ENCODE results near the gene VASN.

VASN gene

DNA sequence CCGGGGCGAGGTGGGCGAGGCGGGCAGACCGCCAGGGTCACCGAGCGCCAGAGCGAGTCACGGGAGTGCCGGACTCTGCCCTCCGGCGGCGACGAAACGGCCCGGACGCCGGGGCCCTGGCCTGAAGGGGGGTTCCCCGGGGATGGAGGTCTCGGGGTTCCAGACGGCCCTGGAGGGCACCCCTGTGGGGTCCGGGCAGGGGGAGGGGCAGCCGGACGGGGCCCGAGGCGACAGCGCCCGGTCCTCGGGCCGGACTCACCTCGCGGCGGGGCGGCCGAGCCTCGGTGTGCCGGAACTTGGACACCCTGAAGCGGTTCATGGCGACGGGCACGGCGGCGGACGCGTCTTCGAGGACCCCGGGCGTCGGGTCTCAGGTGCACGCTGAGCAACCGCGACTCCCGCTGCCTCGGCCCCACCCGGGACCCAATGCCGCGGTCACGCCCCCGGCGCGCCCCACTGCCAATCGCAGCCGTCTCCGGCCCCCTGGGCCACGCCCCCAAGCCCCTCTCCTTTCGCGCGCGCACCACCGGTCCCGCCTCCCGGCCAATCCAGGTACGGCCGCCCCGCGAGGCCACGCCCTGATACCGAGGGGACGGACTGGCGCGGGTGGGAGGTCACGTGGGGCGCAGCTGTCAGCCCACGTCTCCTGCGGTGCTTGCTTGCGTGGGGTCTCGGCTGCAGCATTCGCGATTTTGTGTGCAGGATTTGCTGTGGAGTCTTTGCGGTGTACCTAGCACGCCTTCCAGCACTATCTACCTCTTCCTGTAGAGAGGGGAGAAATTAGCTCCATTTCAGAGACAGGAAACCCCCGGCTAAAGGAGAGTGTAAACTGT is 44.8 kb downstream of the VASN start, which contains the start of gene CORO7:
Gene CORO7, minus strand, starts transcription at position 397 of the 833 bp plus-strand sequence. Its CDS starts 78 bp downstream, at position 319.
- no peaks in the 10 kb centered on the region for H3K79me1 ChIP-seq (ENCODE audit: low read depth, low read length)
- H2BK12ac ChIP-seq (ENCODE audit: low read length), result no peak within 1 kb of the TSS
- H3K27me3 ChIP-seq (ENCODE audit: control insufficient read depth in 3 of 3, insufficient read depth in 3 of 3, low read depth in 1 of 3, low read length in 3 of 3), result peaks cover 0 to 6% (median 0%) of the 10 kb centered on the region in 3 experiments
- peaks cover 3 to 11% of the 10 kb centered on the region in 2 donors for H3K36me3 ChIP-seq (replicated peaks in 1 of 2; ENCODE audit: control insufficient read depth in 2 of 2, insufficient read depth in 2 of 2, low read length in 2 of 2)
- H3K23ac ChIP-seq (ENCODE audit: low read depth, low read length, poor library complexity), result peak within 1 kb of the TSS; percentile 93
- peak within 1 kb of the TSS; percentile 87 for H3K4me2 ChIP-seq (ENCODE audit: insufficient read depth, low read length, poor library complexity, severe bottlenecking)
- peak within 1 kb of the TSS; percentile 70 for H2AK5ac ChIP-seq (ENCODE audit: low read depth, low read length)
- H3K9ac ChIP-seq (ENCODE audit: low read depth, low read length, poor library complexity), result peak within 1 kb of the TSS; percentile 81
- no peak within 1 kb of the TSS for H3K4ac ChIP-seq (ENCODE audit: low read length)
- peak; percentile 77 for DNase-seq (ENCODE audit: low spot score)
- no peak within 1 kb of the TSS for H2BK120ac ChIP-seq (ENCODE audit: low read depth, low read length)
- WGBS, 2 donors (ENCODE audit: extremely low coverage in 2 of 2, insufficient read length in 2 of 2, insufficient replicate concordance in 1 of 2), result no CpG with 5 or more reads among the region's 92 CpGs
- H3K9me3 ChIP-seq (replicated peaks in 1 of 2; ENCODE audit: control insufficient read depth in 2 of 2, insufficient read depth in 1 of 2, low read depth in 1 of 2, low read length in 2 of 2), result no peaks in the 10 kb centered on the region
- peak within 1 kb of the TSS; percentile 85 for H3K18ac ChIP-seq (ENCODE audit: low read length)
- peak within 1 kb of the TSS; percentile 83 to 85 for H3K4me3 ChIP-seq (ENCODE audit: low read length in 2 of 2)
- peaks cover 8 to 16% of the 10 kb centered on the region in 2 donors for H3K4me1 ChIP-seq (ENCODE audit: control insufficient read depth in 2 of 2, insufficient read depth in 1 of 2, low read depth in 1 of 2, low read length in 2 of 2)
- H4K8ac ChIP-seq (ENCODE audit: low read depth, low read length), result peak within 1 kb of the TSS; percentile 43
- peak within 1 kb of the TSS; percentile 92 for H2AFZ ChIP-seq (ENCODE audit: low read length)
- H4K91ac ChIP-seq (ENCODE audit: low read depth, low read length, poor library complexity), result no peak within 1 kb of the TSS
- no peak within 1 kb of the TSS for H3K27ac ChIP-seq (replicated peaks; ENCODE audit: low read length)
- H3K14ac ChIP-seq (ENCODE audit: low read length), result peak within 1 kb of the TSS; percentile 38
- H2BK15ac ChIP-seq (ENCODE audit: low read length), result no peak within 1 kb of the TSS
- H2BK5ac ChIP-seq (ENCODE audit: low read length), result peak within 1 kb of the TSS; percentile 24

DNA sequence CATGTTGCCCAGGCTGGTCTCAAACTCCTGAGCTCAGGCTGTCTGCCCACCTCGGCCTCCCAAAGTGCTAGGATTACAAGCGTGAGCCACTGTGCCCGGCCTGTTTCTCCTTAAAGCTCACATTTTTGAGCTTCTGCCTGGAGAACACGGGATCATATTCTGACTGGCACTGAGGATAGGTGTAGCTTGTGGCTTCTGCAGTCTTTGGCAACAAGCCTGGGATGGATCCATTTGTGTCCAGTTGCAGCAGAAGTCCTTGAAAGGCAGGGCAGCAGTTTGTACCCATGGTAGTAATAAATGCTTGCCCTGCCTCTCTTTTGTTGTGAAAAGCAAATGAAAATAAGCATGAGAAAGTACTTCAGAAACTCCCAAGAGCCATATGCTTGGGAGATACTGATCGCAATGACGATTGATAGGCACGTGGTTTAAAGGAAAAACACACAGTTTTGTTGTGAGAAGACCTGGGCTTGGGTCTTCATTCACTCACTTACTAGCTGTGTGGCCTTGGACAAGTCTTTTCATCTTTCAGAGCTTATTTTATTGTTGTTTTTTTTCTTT is 47.8 kb downstream of the VASN start:
- Histone ChIP-seq H2AK5ac (ENCODE audit: low read depth, low read length) (no peak overlapping the region), H2BK15ac (ENCODE audit: low read length) (no peak overlapping the region), H3K27ac (replicated peaks; ENCODE audit: low read length) (no peak overlapping the region), H2AFZ (ENCODE audit: low read length) (no peak overlapping the region), H3K18ac (ENCODE audit: low read length) (no peak overlapping the region), H3K9me3 (replicated peaks in 1 of 2; ENCODE audit: control insufficient read depth in 2 of 2, insufficient read depth in 1 of 2, low read depth in 1 of 2, low read length in 2 of 2) (no peaks in the 10 kb centered on the region), H3K79me1 (ENCODE audit: low read depth, low read length) (no peaks in the 10 kb centered on the region), H4K8ac (ENCODE audit: low read depth, low read length) (no peak overlapping the region), H3K4me2 (ENCODE audit: insufficient read depth, low read length, poor library complexity, severe bottlenecking) (no peak overlapping the region), H3K4me1 (ENCODE audit: control insufficient read depth in 2 of 2, insufficient read depth in 1 of 2, low read depth in 1 of 2, low read length in 2 of 2) (peaks cover 7 to 12% of the 10 kb centered on the region in 2 donors), H3K9ac (ENCODE audit: low read depth, low read length, poor library complexity) (no peak overlapping the region), H3K14ac (ENCODE audit: low read length) (no peak overlapping the region), H2BK5ac (ENCODE audit: low read length) (no peak overlapping the region), H3K4me3 (ENCODE audit: low read length in 2 of 2) (no peak overlapping the region), H2BK12ac (ENCODE audit: low read length) (no peak overlapping the region), H3K27me3 (ENCODE audit: control insufficient read depth in 3 of 3, insufficient read depth in 3 of 3, low read depth in 1 of 3, low read length in 3 of 3) (peaks cover 0 to 6% (median 0%) of the 10 kb centered on the region in 3 experiments), H3K23ac (ENCODE audit: low read depth, low read length, poor library complexity) (no peak overlapping the region), H3K36me3 (replicated peaks in 1 of 2; ENCODE audit: control insufficient read depth in 2 of 2, insufficient read depth in 2 of 2, low read length in 2 of 2) (no peaks in the 10 kb centered on the region), H2BK120ac (ENCODE audit: low read depth, low read length) (no peak overlapping the region), H3K4ac (ENCODE audit: low read length) (no peak overlapping the region), H4K91ac (ENCODE audit: low read depth, low read length, poor library complexity) (no peak overlapping the region)
- no peak for DNase-seq (ENCODE audit: low spot score)
- WGBS, 2 donors (ENCODE audit: extremely low coverage in 2 of 2, insufficient read length in 2 of 2, insufficient replicate concordance in 1 of 2), result no CpG with 5 or more reads among the region's 7 CpGs

DNA sequence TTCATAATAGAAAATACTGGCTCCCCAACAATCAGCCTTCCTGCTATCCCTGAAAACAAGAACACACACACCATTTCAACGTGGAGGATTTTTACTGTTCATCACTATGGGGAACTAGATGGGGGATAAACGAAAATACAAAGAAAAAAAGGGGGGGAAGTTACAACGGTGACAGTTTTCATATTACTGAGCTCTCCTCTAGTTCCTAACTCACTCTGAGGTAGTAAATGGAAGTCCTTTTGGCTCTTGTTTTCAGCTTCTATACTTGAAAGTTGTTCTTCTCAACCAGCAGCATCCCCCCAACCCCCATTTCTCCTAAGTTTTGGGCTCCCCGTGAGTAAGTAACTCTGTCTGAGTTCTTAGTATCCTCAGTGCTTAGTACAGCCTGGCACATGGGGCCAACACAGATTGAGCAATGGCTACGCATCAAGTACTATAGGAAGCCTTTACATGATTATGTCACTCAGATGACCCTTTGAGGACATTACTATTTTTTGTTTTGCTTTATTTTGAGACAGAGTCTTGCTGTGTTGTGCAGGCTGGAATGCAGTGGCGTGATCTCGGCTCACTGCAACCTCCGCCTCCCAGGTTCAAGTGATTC is 49.0 kb downstream of the VASN start:
- WGBS, 2 donors (ENCODE audit: extremely low coverage in 2 of 2, insufficient read length in 2 of 2, insufficient replicate concordance in 1 of 2), result no CpG with 5 or more reads among the region's 8 CpGs
- no peak for DNase-seq (ENCODE audit: low spot score)
- H3K9me3 ChIP-seq (replicated peaks in 1 of 2; ENCODE audit: control insufficient read depth in 2 of 2, insufficient read depth in 1 of 2, low read depth in 1 of 2, low read length in 2 of 2), result no peaks in the 10 kb centered on the region
- no peak overlapping the region for H2BK120ac ChIP-seq (ENCODE audit: low read depth, low read length)
- H3K27ac ChIP-seq (replicated peaks; ENCODE audit: low read length), result no peak overlapping the region
- no peak overlapping the region for H3K23ac ChIP-seq (ENCODE audit: low read depth, low read length, poor library complexity)
- no peak overlapping the region for H2AK5ac ChIP-seq (ENCODE audit: low read depth, low read length)
- peaks cover 8 to 9% of the 10 kb centered on the region in 2 donors for H3K4me1 ChIP-seq (ENCODE audit: control insufficient read depth in 2 of 2, insufficient read depth in 1 of 2, low read depth in 1 of 2, low read length in 2 of 2)
- no peak overlapping the region for H2BK12ac ChIP-seq (ENCODE audit: low read length)
- H2BK15ac ChIP-seq (ENCODE audit: low read length), result no peak overlapping the region
- no peak overlapping the region for H3K14ac ChIP-seq (ENCODE audit: low read length)
- no peak overlapping the region for H4K8ac ChIP-seq (ENCODE audit: low read depth, low read length)
- H3K9ac ChIP-seq (ENCODE audit: low read depth, low read length, poor library complexity), result no peak overlapping the region
- no peak overlapping the region for H3K4me2 ChIP-seq (ENCODE audit: insufficient read depth, low read length, poor library complexity, severe bottlenecking)
- no peak overlapping the region for H4K91ac ChIP-seq (ENCODE audit: low read depth, low read length, poor library complexity)
- H2AFZ ChIP-seq (ENCODE audit: low read length), result no peak overlapping the region
- no peak overlapping the region for H3K18ac ChIP-seq (ENCODE audit: low read length)
- H3K4me3 ChIP-seq (ENCODE audit: low read length in 2 of 2), result no peak overlapping the region
- H3K4ac ChIP-seq (ENCODE audit: low read length), result no peak overlapping the region
- peaks cover 0 to 6% (median 0%) of the 10 kb centered on the region in 3 experiments for H3K27me3 ChIP-seq (ENCODE audit: control insufficient read depth in 3 of 3, insufficient read depth in 3 of 3, low read depth in 1 of 3, low read length in 3 of 3)
- H2BK5ac ChIP-seq (ENCODE audit: low read length), result no peak overlapping the region
- no peaks in the 10 kb centered on the region for H3K79me1 ChIP-seq (ENCODE audit: low read depth, low read length)
- H3K36me3 ChIP-seq (replicated peaks in 1 of 2; ENCODE audit: control insufficient read depth in 2 of 2, insufficient read depth in 2 of 2, low read length in 2 of 2), result no peaks in the 10 kb centered on the region
